ENCODE results near the gene TFRC. TPM values are rescaled to one million over a fixed set of nuclear protein-coding genes. Genes with fewer than 3 reads are reported as not detected.
"Not testable (repeated sequence)": the region's sequence is repeated elsewhere in the genome, so short reads cannot be mapped to it uniquely, and the experiment has no call there.

The TFRC gene
- total RNA-seq, 3 donors from 2014 or later: 119 to 225 (median 167) TPM

DNA sequence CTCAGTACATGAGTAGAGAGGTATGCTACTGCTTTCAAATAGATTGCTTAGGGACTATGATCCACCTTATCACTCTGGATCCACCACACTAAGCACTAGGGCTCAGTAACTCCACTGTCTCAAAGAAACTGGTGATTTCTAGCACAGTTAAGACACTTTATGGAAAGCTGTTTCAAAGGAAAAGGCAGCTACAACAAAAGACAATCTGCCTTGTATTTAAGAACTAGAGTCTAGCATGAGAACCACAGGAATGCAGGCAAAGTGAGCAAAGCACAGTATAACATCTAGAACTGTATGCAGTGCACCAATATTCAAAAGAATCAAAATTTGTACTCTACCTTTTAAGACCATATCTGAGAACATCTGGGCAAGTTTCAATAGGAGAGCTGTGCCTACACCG is 17.9 kb downstream of the TFRC start:
- Histone ChIP-seq H3K4me1 (ENCODE audit: low read depth) (peaks cover 3% of the 10 kb centered on the region), H3K9me3 (no peaks in the 10 kb centered on the region), H3K4me3 (no peak overlapping the region), H3K36me3 (ENCODE audit: low read depth) (peaks cover 33% of the 10 kb centered on the region)
- ATAC-seq (no peak), DNase-seq (no peak)
- TF ChIP-seq, protein P1, sequence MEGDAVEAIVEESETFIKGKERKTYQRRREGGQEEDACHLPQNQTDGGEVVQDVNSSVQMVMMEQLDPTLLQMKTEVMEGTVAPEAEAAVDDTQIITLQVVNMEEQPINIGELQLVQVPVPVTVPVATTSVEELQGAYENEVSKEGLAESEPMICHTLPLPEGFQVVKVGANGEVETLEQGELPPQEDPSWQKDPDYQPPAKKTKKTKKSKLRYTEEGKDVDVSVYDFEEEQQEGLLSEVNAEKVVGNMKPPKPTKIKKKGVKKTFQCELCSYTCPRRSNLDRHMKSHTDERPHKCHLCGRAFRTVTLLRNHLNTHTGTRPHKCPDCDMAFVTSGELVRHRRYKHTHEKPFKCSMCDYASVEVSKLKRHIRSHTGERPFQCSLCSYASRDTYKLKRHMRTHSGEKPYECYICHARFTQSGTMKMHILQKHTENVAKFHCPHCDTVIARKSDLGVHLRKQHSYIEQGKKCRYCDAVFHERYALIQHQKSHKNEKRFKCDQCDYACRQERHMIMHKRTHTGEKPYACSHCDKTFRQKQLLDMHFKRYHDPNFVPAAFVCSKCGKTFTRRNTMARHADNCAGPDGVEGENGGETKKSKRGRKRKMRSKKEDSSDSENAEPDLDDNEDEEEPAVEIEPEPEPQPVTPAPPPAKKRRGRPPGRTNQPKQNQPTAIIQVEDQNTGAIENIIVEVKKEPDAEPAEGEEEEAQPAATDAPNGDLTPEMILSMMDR (IDR thresholded peaks at IDR 0.05): no peak
- intact Hi-C loops (cut with DNase I, micrococcal nuclease): no loop called here

DNA sequence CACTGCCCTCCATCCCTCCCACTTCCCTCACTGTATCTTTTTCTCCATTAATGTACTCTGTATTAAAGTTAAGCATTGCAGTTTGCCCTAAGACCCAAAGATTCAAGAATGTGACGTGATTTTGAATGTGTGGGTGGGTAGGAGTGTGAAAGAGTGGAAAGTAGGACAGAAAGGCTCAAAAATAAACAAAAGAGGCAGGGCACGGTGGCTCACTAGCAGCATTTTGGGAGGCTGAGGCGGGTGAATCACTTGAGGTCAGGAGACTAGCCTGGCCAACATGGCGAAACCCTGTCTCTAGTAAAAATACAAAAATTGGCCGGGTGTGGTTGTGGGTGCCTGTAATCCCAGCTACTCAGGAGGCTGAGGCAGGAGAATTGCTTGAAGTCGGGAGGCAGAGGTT is 18.4 kb downstream of the TFRC start:
- no peak for ATAC-seq
- intact Hi-C loops (cut with DNase I, micrococcal nuclease): no loop called here

DNA sequence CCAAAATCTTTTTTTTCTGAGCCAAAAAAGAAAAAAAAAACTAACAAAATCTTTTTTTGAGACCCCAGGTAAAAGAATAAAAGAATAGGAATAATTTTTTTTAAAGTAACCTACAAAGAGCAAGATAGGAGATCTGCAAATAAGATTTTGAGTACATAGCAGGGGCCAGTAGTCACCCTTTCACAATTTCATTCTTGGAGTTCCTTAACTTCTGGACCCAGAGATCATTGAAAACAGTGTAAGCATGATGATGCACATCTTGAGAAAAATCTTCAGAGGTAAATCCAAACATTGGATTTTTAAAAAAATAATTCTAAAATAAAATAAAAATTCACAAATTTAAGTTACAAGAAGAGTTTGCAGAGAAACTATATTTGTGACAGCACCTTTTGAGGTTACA is 18.8 kb downstream of the TFRC start:
- intact Hi-C loops (cut with DNase I, micrococcal nuclease): no loop called here

More for the DNA sequence above, 18.4 kb downstream of the TFRC start:
- peaks cover 3% of the 10 kb centered on the region for H3K4me1 ChIP-seq (ENCODE audit: low read depth)
- H3K36me3 ChIP-seq (ENCODE audit: low read depth): peaks cover 33% of the 10 kb centered on the region
- no peak overlapping the region for H3K4me3 ChIP-seq
- no peaks in the 10 kb centered on the region for H3K9me3 ChIP-seq
- TF ChIP-seq, protein P1 (IDR thresholded peaks at IDR 0.05): no peak
- DNase-seq: no peak

DNA sequence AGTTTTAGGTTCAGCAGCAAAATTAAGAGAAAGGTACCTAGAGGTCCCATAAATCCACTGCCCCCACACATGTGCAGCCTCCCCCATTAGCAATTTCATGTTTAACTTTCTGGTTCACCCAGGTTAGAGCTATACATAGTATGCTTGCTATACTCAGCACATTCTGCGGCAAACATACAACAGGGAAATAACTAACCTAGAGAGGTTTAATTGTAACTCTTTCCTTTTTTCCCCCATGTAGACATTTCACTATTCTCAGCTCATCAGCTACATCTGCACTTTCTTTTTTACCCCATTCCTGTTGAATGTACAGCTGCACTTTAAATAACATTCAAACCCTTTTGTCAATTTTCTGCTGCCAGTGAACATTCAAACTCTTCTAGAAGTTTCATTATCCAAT is 21.1 kb downstream of the TFRC start:
- TF ChIP-seq, protein P1 (IDR thresholded peaks at IDR 0.05): no peak
- Histone ChIP-seq H3K4me3 (no peak overlapping the region), H3K9me3 (no peaks in the 10 kb centered on the region), H3K4me1 (ENCODE audit: low read depth) (peaks cover 3% of the 10 kb centered on the region), H3K36me3 (ENCODE audit: low read depth) (peaks cover 23% of the 10 kb centered on the region)
- DNase-seq: no peak
- ATAC-seq: no peak
- intact Hi-C loops (cut with DNase I, micrococcal nuclease): no loop called here

More for the DNA sequence above, 18.8 kb downstream of the TFRC start:
- ATAC-seq: no peak
- Histone ChIP-seq H3K4me3 (no peak overlapping the region), H3K4me1 (ENCODE audit: low read depth) (peaks cover 3% of the 10 kb centered on the region), H3K9me3 (no peaks in the 10 kb centered on the region), H3K36me3 (ENCODE audit: low read depth) (peaks cover 33% of the 10 kb centered on the region)
- TF ChIP-seq, protein P1 (IDR thresholded peaks at IDR 0.05): no peak
- DNase-seq: no peak

DNA sequence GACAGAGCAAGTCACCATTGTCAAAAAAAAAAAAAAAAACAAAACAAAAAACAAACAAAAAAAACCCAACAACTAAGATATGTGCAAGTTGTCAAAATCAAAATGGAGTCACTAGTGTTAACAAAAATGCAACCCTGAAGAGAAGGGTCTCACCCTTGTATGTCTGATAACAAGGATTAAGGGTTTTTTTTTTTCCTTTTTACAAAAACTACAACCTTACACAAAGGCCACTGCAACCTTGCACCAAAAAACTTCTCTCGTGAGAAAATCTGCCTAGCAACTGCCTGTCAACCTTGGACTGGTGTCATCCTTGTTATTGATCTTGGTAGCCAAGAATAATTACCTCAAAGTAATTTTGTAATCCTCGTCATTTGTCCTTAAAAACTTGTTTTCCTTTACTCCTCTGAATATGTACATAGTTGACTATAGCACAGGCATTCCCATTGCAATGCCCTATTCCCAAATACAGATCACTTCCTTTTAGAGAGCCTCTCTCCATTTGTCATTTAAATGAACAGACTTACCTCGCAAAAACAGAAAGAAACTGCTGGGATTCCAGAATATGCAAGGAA is 24.0 kb downstream of the TFRC start:
- H3K9me3 ChIP-seq: no peaks in the 10 kb centered on the region
- peaks cover 35% of the 10 kb centered on the region for H3K36me3 ChIP-seq (ENCODE audit: low read depth)
- intact Hi-C loops (cut with DNase I, micrococcal nuclease): no loop called here
- TF ChIP-seq, protein P1 (IDR thresholded peaks at IDR 0.05): no peak
- DNase-seq (no peak), ATAC-seq (no peak)
- H3K4me3 ChIP-seq: no peak overlapping the region
- H3K4me1 ChIP-seq (ENCODE audit: low read depth): no peaks in the 10 kb centered on the region

DNA sequence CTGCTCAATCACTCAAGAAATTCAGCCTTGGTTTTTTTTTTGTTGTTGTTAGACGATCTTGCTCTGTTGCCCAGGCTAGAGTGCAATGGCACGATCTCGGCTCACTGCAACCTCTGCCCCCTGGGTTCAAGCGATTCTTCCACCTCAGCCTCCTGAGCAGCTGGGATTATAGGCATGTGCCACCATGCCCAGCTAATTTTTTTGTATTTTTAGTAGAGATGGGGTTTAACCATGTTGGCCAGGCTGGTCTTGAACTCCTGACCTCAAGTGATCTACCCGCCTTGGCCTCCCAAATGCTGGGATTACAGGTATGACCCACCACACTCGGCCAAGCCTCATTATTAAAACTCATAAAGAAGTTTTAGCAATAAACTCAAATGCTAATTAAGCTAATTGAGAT is 25.5 kb downstream of the TFRC start:
- H3K9me3 ChIP-seq; H3K4me3 ChIP-seq; H3K4me1 ChIP-seq (ENCODE audit: low read depth); DNase-seq; intact Hi-C loops (cut with DNase I, micrococcal nuclease); ATAC-seq: not testable (repeated sequence)
- peaks cover 34% of the 10 kb centered on the region for H3K36me3 ChIP-seq (ENCODE audit: low read depth)

Measured in mucosa of descending colon (tissue), 3 donors.